GM12878 (cell line): Measurements from ENCODE around the gene POLN. TPM values are rescaled to one million over a fixed set of nuclear protein-coding genes. Genes with fewer than 3 reads are reported as not detected.
"Not testable (repeated sequence)": the region's sequence is repeated elsewhere in the genome, so short reads cannot be mapped to it uniquely, and the experiment has no call there.

Source experiments
- ATAC-seq: fragments of 200-7000 bp; cut with Tn5 transposase; 3 replicates; pipeline ENCODE4 v1.9.1; 2020; ENCODE audit warnings: mild to moderate bottlenecking, moderate library complexity
- BruUV-seq: library from RNA; stranded (reverse); fragments of 400-500 nt; replicated peaks from 2 replicates; lab custom pipeline; 2021; lab: Mats Ljungman, UMichigan
- CTCF ChIA-PET: fragments of 300-600 bp; sonication (Branson Sonifier 250); formaldehyde crosslinking; extraction: SDS; loops from one replicate; lab custom pipeline; 2021; ENCODE audit warnings: inconsistent platforms; lab: Yijun Ruan, JAX
- POLR2A ChIA-PET: fragments of 350-600 bp; formaldehyde crosslinking; extraction: SDS; loops from one replicate; lab custom pipeline; 2021; ENCODE audit warnings: inconsistent platforms; lab: Charles Lee
- RAD21 ChIA-PET: fragments of 300-600 bp; sonication (Branson Sonifier 250); formaldehyde crosslinking; loops from one replicate; lab custom pipeline; 2023; ENCODE audit warnings: antibody characterized with exemption; ENCODE audit not compliant: unreplicated experiment; lab: Charles Lee
- SMC1A ChIA-PET: fragments of 300-600 bp; sonication (Branson Sonifier 250); formaldehyde crosslinking; loops from one replicate; lab custom pipeline; 2023; ENCODE audit not compliant: unreplicated experiment, uncharacterized antibody; lab: Charles Lee
- DNase-seq: peaks from one replicate; pipeline ENCODE4 v3.0.0-alpha.2; 2011; ENCODE audit warnings: low read depth, low spot score
- FAIRE-seq: peaks from 3 replicates; lab custom pipeline; 2011; peaks lifted over from hg19 to GRCh38; lab: Jason Lieb, UNC
- H2AFZ ChIP-seq: 2 replicates; pipeline ENCODE4 v1.6.0; 2011; ENCODE audit warnings: low read depth, low read length, control low read depth; ENCODE audit not compliant: control insufficient read depth
- H3K27ac ChIP-seq: 2 replicates; pipeline ENCODE4 v1.5.1; 2011; ENCODE audit warnings: control low read depth; ENCODE audit not compliant: control insufficient read depth, insufficient read depth
- H3K27me3 ChIP-seq, 2 experiments: replicated peaks in 1 of 2; 2 replicates each; pipeline versions ENCODE4 v1.6.0 to v1.6.1; 2011; ENCODE audit warnings: low read length in 1 of 2; ENCODE audit not compliant: control insufficient read depth in 2 of 2, insufficient read depth in 2 of 2
- H3K36me3 ChIP-seq, 2 experiments: 2 replicates each; pipeline ENCODE4 v1.5.1; 2011; ENCODE audit warnings: low read length in 1 of 2; ENCODE audit not compliant: control insufficient read depth in 2 of 2, insufficient read depth in 2 of 2
- H3K4me1 ChIP-seq: 2 replicates; pipeline ENCODE4 v1.6.1; 2011; ENCODE audit warnings: mild to moderate bottlenecking, low read length, moderate library complexity, mixed read lengths; ENCODE audit not compliant: control insufficient read depth, insufficient read depth
- H3K4me2 ChIP-seq: 2 replicates; pipeline ENCODE4 v1.6.0; 2011; ENCODE audit warnings: control low read depth; ENCODE audit not compliant: control insufficient read depth, insufficient read depth
- H3K4me3 ChIP-seq: fragments of 200-600 bp; sonication (generic); 2 replicates; pipeline ENCODE4 v1.5.1; 2016
- H3K79me2 ChIP-seq: 2 replicates; pipeline ENCODE4 v1.6.0; 2011; ENCODE audit warnings: low read length; ENCODE audit not compliant: control insufficient read depth, insufficient read depth
- H3K9ac ChIP-seq: 2 replicates; pipeline ENCODE4 v1.8.0; 2011; ENCODE audit warnings: low read length, control low read depth, mixed read lengths; ENCODE audit not compliant: control insufficient read depth, insufficient read depth
- H3K9me3 ChIP-seq: replicated peaks from 3 replicates; pipeline ENCODE4 v1.5.1; 2011; ENCODE audit warnings: mild to moderate bottlenecking, low read length; ENCODE audit not compliant: control insufficient read depth, insufficient read depth
- H4K20me1 ChIP-seq: 2 replicates; pipeline ENCODE4 v1.6.0; 2011; ENCODE audit not compliant: control insufficient read depth, insufficient read depth
- ESRRA ChIP-seq: IDR thresholded peaks from 2 replicates; pipeline ENCODE4 v1.6.1; 2012; ENCODE audit warnings: mild to moderate bottlenecking, low read length, improper control_type of control experiment
- MYB ChIP-seq: fragments of 150-350 bp; IDR thresholded peaks from 2 replicates; pipeline ENCODE4 v1.6.1; 2014; ENCODE audit warnings: mild to moderate bottlenecking, low read depth, low read length, borderline replicate concordance
- NFXL1 ChIP-seq: fragments of 450-650 bp; IDR thresholded peaks from 2 replicates; pipeline ENCODE4 v1.6.1; 2017; ENCODE audit warnings: antibody characterized with exemption, mild to moderate bottlenecking, borderline replicate concordance
- NFYA ChIP-seq: IDR thresholded peaks from 2 replicates; pipeline ENCODE4 v1.6.1; 2011; ENCODE audit warnings: low read depth, mild to moderate bottlenecking, low read length, improper control_type of control experiment, borderline replicate concordance
- NFYB ChIP-seq: IDR thresholded peaks from 2 replicates; pipeline ENCODE4 v1.6.1; 2011; ENCODE audit warnings: low read depth, mild to moderate bottlenecking, low read length, improper control_type of control experiment, moderate library complexity; ENCODE audit not compliant: insufficient read depth
- PML ChIP-seq: IDR thresholded peaks from 2 replicates; pipeline ENCODE4 v1.6.1; 2012; ENCODE audit warnings: low read length, inconsistent platforms
- SMAD1 ChIP-seq: fragments of 450-650 bp; IDR thresholded peaks from 2 replicates; pipeline ENCODE4 v1.6.1; 2018; ENCODE audit warnings: mild to moderate bottlenecking, low read depth; ENCODE audit not compliant: partially characterized antibody
- SRF ChIP-seq, 2 experiments: IDR thresholded peaks; 2 replicates each; pipeline ENCODE4 v1.6.1; 2011; ENCODE audit warnings: low read depth in 2 of 2, low read length in 2 of 2, mild to moderate bottlenecking in 1 of 2, moderate library complexity in 1 of 2
- TAF1 ChIP-seq: IDR thresholded peaks from 2 replicates; pipeline ENCODE4 v1.6.1; 2011; ENCODE audit warnings: mild to moderate bottlenecking, low read depth, low read length, borderline replicate concordance
- WGBS: methylation state at CpG from one replicate; pipeline ENCODE4 v1.1.6; 2016; ENCODE audit warnings: low lambda C conversion rate; ENCODE audit not compliant: insufficient replicate concordance, insufficient coverage; ENCODE audit errors: missing lambda C conversion rate; 5-methylcytosine and 5-hydroxymethylcytosine counted together
- in situ Hi-C: fragments of 300-500 bp; cut with MboI; formaldehyde crosslinking; loops from 9 replicates; pipeline ENCODE4 v1.14.3; 2018; ENCODE audit warnings: mixed read lengths
- intact Hi-C: fragments of 100-400 bp; cut with micrococcal nuclease; formaldehyde crosslinking; loops from one replicate; pipeline ENCODE4 v1.14.2; 2022; ENCODE audit not compliant: unreplicated experiment
- polyA plus RNA-seq, 11 experiments: library from polyadenylated mRNA; depleted of rRNA in 4 of 11; unstranded in 6 of 11; stranded (reverse) in 5 of 11; fragments of >200 nt; fragmentation: Nextera tagmentation in 4 of 11; fragmentation: Illumina TruSeq in 1 of 11; extraction: Ambion mirVana in 4 of 11; extraction: Trizol in 1 of 11; gene quantifications; 1 replicate in 1 of 11; 2 replicates in 10 of 11; pipeline versions ENCODE4 v1.2.1 to v1.2.3, GENCODE V29; 2011 to 2016; ENCODE audit warnings: inconsistent platforms in 2 of 11, missing spikeins in 2 of 11, low read depth in 1 of 11
- total RNA-seq, 4 experiments: library from RNA; depleted of rRNA in 3 of 4; stranded (reverse); fragments of >200 nt in 3 of 4; fragmentation: Illumina TruSeq in 1 of 4; extraction: Trizol in 1 of 4; gene quantifications; 2 replicates each; pipeline versions ENCODE4 v1.2.1 to v1.2.3, GENCODE V29; 2013 to 2021

POLN gene
- total and polyA plus RNA-seq, 10 of the 15 experiments (the other 5 are each of a cell fraction or from before 2014, with no cell fraction given) = 0.09 to 2.0 (median 0.95) TPM; not detected in 1

DNA sequence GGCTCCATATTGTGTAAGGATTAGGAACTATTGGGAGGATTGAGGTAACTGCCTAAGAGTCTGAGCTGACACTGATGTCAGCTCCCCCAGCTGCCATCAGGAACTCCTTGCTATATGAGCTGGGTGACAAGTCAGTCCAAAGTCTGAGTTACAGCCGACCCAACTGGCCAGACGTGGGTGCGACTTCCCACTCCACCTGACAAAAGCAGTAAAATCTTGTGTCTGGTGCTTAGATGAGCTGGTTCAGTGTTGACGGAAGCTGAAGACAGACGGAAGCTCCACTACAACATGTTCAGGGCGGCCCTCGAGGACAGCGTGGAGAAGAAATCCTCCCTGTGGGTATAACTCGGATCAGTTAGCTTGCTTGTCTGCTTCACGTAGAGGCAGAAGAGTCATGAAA is 205.6 kb downstream of the POLN start (continued):
- no peak for TF ChIP-seq NFXL1
- TF ChIP-seq NFYA = no peak
- no peak for TF ChIP-seq SMAD1
- no peak for TF ChIP-seq NFYB
- no peak for TF ChIP-seq MYB
- no peak for TF ChIP-seq PML
- no peak for TF ChIP-seq ESRRA
- no peak for TF ChIP-seq TAF1
- TF ChIP-seq SRF (IDR thresholded peaks at IDR 0.05; ENCODE audit: low read depth in 2 of 2, low read length in 2 of 2) = no peak

DNA sequence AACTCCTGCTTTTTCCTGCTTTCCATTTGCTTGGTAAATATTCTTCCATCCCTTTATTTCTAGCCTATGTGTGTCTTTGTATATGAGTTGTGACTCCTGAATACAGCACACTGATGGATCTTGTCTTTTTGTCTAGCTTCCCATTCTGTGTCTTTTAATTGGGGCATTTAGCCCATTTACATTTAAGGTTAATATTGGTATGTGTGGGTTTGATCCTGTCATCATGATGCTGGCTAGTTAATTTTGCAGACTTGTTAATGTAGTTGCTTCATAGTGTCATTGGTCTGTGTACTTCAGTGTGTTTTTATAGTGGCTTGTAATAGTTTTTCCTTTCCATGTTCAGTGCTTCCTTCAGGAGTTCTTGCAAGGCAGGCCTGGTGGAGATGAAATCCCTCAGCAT is 210.8 kb downstream of the POLN start:
- H3K9ac ChIP-seq, H3K27ac ChIP-seq, H3K9me3 ChIP-seq, RAD21 ChIA-PET, FAIRE-seq, H3K27me3 ChIP-seq, H4K20me1 ChIP-seq, H2AFZ ChIP-seq, BruUV-seq, H3K79me2 ChIP-seq, H3K4me2 ChIP-seq, intact Hi-C loops, H3K36me3 ChIP-seq, CTCF ChIA-PET, ATAC-seq, H3K4me1 ChIP-seq, H3K4me3 ChIP-seq, in situ Hi-C loops, SMC1A ChIA-PET, DNase-seq: not testable (repeated sequence)
- POLR2A ChIA-PET = interaction anchor here (0.5 to 1.0 kb wide), 4 partner anchors 14 to 61 kb away, joined by 3 to 5 read pairs (median 4); no protein-coding TSS in a partner anchor

DNA sequence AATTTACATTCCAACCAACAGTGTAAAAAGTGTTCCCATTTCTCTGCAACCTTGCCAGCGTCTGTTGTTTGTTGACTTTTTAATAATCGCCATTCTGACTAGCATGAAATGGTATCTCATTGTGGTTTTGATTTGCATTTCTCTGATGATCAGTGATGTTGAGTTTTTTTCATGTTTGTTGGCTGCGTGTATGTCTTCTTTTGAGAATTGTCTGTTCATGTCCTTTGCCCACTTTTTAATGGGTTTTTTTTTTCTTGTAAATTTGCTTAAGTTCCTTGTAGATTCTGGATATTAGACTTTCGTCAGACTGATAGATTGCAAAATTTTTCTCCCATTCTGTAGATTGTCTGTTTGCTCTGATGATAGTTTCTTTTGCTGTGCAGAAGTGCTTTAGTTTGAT is 214.8 kb downstream of the POLN start:
- H3K4me2 ChIP-seq, SMC1A ChIA-PET, H3K9ac ChIP-seq, H2AFZ ChIP-seq, H3K79me2 ChIP-seq, in situ Hi-C loops, FAIRE-seq, RAD21 ChIA-PET, H3K36me3 ChIP-seq, POLR2A ChIA-PET, H3K4me3 ChIP-seq, H3K27ac ChIP-seq, intact Hi-C loops, DNase-seq, ATAC-seq, H3K4me1 ChIP-seq, H4K20me1 ChIP-seq, BruUV-seq, H3K27me3 ChIP-seq, CTCF ChIA-PET, H3K9me3 ChIP-seq: not testable (repeated sequence)
- 16% methylated on average over 4 of the region's 4 CpGs for WGBS
